ENCODE results near the gene PRLR.

Gene PRLR

DNA sequence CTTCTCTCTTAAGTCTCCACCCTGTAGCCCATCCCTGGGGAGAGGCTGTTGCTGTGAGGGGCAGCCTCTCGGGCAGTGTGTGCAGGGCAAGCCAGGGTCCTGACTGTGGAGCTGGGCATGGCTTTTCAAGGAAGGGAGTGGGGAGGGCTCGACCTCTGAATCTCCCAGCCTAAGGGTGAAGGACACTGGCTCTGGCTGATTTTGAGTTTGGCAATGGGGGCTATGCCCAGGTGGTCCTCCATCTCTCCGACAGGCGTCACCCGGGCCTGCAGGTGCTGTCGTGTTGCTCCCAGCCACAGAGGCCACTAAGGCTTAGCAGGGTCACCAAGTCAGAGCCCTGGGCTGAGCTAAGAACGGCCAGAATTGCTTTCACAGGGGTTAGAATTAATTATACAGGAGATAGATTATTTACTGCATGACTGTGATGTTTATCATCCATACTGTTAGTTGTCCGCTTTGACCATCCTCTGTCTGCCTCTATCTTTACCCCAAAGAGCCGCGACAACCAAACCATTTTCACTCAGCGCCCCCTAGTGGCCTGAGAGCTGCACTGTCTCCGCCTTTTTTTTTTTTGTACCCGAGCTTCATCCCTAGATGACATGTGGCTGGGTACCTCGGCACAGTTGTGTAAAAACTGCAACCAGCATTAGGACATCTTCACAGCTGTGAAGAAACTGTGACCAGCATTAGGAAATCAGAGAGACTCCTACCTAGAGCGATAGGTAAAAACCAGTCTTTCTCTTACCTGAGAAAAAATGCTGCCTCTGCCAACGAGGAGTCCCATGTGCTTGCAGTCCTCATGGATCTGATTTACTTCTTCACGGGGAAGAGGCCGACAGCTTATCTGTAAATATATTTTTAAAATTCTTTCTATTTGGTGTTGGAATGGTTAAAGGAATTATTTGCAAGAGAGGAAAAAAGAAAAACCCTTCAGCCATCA is 227.0 kb downstream of the PRLR start:
- in situ Hi-C loops (cut with MboI; ENCODE audit: low pct_unique_long_range_greater_than_20kb, low sequenced_read_pairs, unreplicated experiment), result loop anchor here (10.0 kb wide), 1 partner anchor 48 kb away; no protein-coding TSS in a partner anchor
- TF ChIP-seq, protein P1, sequence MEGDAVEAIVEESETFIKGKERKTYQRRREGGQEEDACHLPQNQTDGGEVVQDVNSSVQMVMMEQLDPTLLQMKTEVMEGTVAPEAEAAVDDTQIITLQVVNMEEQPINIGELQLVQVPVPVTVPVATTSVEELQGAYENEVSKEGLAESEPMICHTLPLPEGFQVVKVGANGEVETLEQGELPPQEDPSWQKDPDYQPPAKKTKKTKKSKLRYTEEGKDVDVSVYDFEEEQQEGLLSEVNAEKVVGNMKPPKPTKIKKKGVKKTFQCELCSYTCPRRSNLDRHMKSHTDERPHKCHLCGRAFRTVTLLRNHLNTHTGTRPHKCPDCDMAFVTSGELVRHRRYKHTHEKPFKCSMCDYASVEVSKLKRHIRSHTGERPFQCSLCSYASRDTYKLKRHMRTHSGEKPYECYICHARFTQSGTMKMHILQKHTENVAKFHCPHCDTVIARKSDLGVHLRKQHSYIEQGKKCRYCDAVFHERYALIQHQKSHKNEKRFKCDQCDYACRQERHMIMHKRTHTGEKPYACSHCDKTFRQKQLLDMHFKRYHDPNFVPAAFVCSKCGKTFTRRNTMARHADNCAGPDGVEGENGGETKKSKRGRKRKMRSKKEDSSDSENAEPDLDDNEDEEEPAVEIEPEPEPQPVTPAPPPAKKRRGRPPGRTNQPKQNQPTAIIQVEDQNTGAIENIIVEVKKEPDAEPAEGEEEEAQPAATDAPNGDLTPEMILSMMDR (IDR thresholded peaks at IDR 0.05; ENCODE audit: extremely low read depth, insufficient read depth, missing control alignments), result peak; percentile 91
- DNase-seq (ENCODE audit: low spot score), result peak; percentile 76

DNA sequence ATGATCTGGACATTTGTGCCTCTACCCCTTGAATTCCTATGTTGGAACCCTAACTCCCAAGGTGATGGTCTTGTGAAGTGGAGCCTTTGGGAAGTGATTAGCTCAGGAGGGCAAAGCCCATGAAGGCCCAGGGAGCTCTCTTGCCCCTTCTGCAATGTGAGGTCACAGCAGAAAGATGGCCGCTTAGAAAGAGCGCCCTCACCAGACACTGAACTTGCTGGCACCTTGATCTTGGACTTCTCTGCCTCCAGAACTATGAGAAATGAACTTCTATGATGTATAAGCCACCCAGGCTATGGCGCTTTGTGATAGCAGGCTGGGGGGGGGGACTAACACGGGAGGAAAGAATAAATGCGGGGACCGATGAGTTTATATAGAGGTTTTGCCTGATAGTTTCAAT is 227.8 kb downstream of the PRLR start:
- in situ Hi-C loops (cut with MboI; ENCODE audit: low pct_unique_long_range_greater_than_20kb, low sequenced_read_pairs, unreplicated experiment), result loop anchor here (10.0 kb wide), 1 partner anchor 48 kb away; no protein-coding TSS in a partner anchor
- no peak for DNase-seq (ENCODE audit: low spot score)
- TF ChIP-seq, protein P1 (IDR thresholded peaks at IDR 0.05; ENCODE audit: extremely low read depth, insufficient read depth, missing control alignments), result no peak

DNA sequence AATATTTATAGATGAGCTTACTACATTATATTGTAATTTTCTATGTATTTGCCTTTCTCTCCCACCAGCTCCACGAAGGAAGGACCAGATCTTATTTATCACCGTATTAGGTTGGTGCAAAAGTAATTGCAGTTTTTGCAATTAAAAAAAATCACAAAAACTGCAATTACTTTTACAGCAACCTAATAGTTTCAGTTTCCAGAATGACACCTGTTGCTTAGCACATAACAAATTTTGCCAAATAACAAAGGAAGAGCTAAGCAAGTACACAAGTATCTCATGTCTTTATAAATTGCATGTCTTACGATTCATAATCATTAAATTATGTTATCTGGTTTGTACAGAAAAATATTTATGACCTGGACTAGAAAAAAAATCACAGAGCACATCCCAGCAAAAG is 228.4 kb downstream of the PRLR start:
- TF ChIP-seq, protein P1 (IDR thresholded peaks at IDR 0.05; ENCODE audit: extremely low read depth, insufficient read depth, missing control alignments), result no peak
- no peak for DNase-seq (ENCODE audit: low spot score)
- in situ Hi-C loops (cut with MboI; ENCODE audit: low pct_unique_long_range_greater_than_20kb, low sequenced_read_pairs, unreplicated experiment), result loop anchor here (10.0 kb wide), 1 partner anchor 47 kb away; no protein-coding TSS in a partner anchor

Data from GM13977 (cell line).